ENCODE results near the gene MTO1.

- no peak for TF ChIP-seq CTCF (IDR thresholded peaks at IDR 0.05 in 8 of 11, conservative IDR thresholded peaks at IDR 0.05 in 3 of 11)
- no peak for TF ChIP-seq POLR2A (IDR thresholded peaks at IDR 0.05)
Measured at GRCh38 chr6:73491377-73491776, 29.8 kb downstream of the MTO1 start.

Data from spleen (tissue), 7 donors.